Measurements from ENCODE around the gene CNEP1R1.

The CNEP1R1 gene

GRCh38 chr16:50065624-50066481 is 40.8 kb downstream of the CNEP1R1 start, which contains the start of gene HEATR3:
HEATR3 (plus strand) TSS chr16:50065970; CDS start chr16:50066132, 162 bp downstream.
- DNase-seq, result peak; percentile 97

- DNase-seq, result no peak
These were observed 41.7 kb downstream of the CNEP1R1 start for GRCh38 chr16:50066482-50067289.

- DNase-seq, result peak; percentile 61
These were observed 42.3 kb downstream of the CNEP1R1 start for GRCh38 chr16:50067290-50067853.

GRCh38 chr16:50068550-50068949 is 43.5 kb downstream of the CNEP1R1 start:
- DNase-seq, result no peak

- no peak for DNase-seq
These were observed 44.0 kb downstream of the CNEP1R1 start for GRCh38 chr16:50069060-50069459.

GRCh38 chr16:50071075-50071671 is 46.1 kb downstream of the CNEP1R1 start:
- no peak for DNase-seq

GRCh38 chr16:50072730-50073129 is 47.7 kb downstream of the CNEP1R1 start:
- DNase-seq, result peak; percentile 55

- DNase-seq, result no peak
These were observed 54.5 kb downstream of the CNEP1R1 start for GRCh38 chr16:50079397-50080140.

GRCh38 chr16:50081428-50082018 is 56.5 kb downstream of the CNEP1R1 start:
- DNase-seq, result no peak

- DNase-seq, result no peak
These were observed 59.0 kb downstream of the CNEP1R1 start for GRCh38 chr16:50083996-50084395.

- DNase-seq, result no peak
These were observed 61.2 kb downstream of the CNEP1R1 start for GRCh38 chr16:50086176-50086575.
